Upper lobe of left lung (tissue), 6 donors: ENCODE measurements around the gene TSPAN12. TPM values are rescaled to one million over a fixed set of nuclear protein-coding genes. Genes with fewer than 3 reads are reported as not detected.
A peak's percentile ranks its signal among the peaks of the same experiment; 100 is the strongest.

Experiments
- ATAC-seq, 2 donors: fragments of 200-7000 bp; cut with Tn5 transposase; one replicate each; pipeline ENCODE4 v1.9.1; 2022; ENCODE audit warnings: mild to moderate bottlenecking in 2 of 2, moderate library complexity in 2 of 2; ENCODE audit not compliant: low FRiP score in 2 of 2
- DNase-seq, 2 donors: peaks; one replicate each; pipeline ENCODE4 v3.0.0-alpha.2; 2019 to 2020
- H3K27ac ChIP-seq, 4 donors: fragments of 200-600 bp; sonication (generic); one replicate each; pipeline ENCODE4 v1.5.1; 2016 to 2019
- H3K27me3 ChIP-seq, 4 donors: fragments of 200-600 bp; sonication (generic); one replicate each; pipeline ENCODE4 v1.5.1; 2017 to 2019
- H3K36me3 ChIP-seq, 4 donors: fragments of 200-600 bp; sonication (generic); one replicate each; pipeline ENCODE4 v1.5.1; 2016 to 2019
- H3K4me1 ChIP-seq, 4 donors: fragments of 200-600 bp; sonication (generic); one replicate each; pipeline ENCODE4 v1.5.1; 2018 to 2019
- H3K4me3 ChIP-seq, 4 donors: fragments of 200-600 bp; sonication (generic); one replicate each; pipeline ENCODE4 v1.5.1; 2017 to 2019; ENCODE audit warnings: mild to moderate bottlenecking in 2 of 4, moderate library complexity in 1 of 4
- H3K9me3 ChIP-seq, 4 donors: fragments of 200-600 bp; sonication (generic); one replicate each; pipeline ENCODE4 v1.5.1; 2018 to 2019
- EP300 ChIP-seq, 4 donors: sonication (generic); formaldehyde crosslinking; IDR thresholded peaks; one replicate each; pipeline ENCODE4 v1.5.1; 2017; ENCODE audit warnings: antibody characterized with exemption in 4 of 4, control low read depth in 2 of 4
- POLR2A ChIP-seq, 4 donors: fragments of 450-650 bp; IDR thresholded peaks; one replicate each; pipeline ENCODE4 v1.5.1; 2016 to 2017; ENCODE audit warnings: antibody characterized with exemption in 4 of 4, mild to moderate bottlenecking in 2 of 4
- POLR2AphosphoS5 ChIP-seq, 2 donors: sonication (generic); formaldehyde crosslinking; IDR thresholded peaks; one replicate each; pipeline ENCODE4 v1.5.1; 2017; ENCODE audit warnings: antibody characterized with exemption in 2 of 2
- WGBS, 2 donors: methylation state at CpG; one replicate each; pipeline ENCODE4 v1.1.5; 2017 to 2018; 5-methylcytosine and 5-hydroxymethylcytosine counted together
- total RNA-seq, 6 donors: library from RNA; depleted of rRNA in 4 of 6; stranded (reverse); fragments of >200 nt in 4 of 6; gene quantifications; one replicate each; pipeline versions ENCODE4 v1.1.0 to v1.2.1, GENCODE V29; 2016 to 2021
- TF ChIP-seq, protein P1 (sequence below), 6 experiments: fragments of 450-650 bp in 4 of 6; fragments of 200-600 bp in 2 of 6; sonication (generic) in 2 of 6; IDR thresholded peaks; one replicate each; pipeline ENCODE4 v1.5.1; 2016 to 2019; ENCODE audit warnings: antibody characterized with exemption in 6 of 6
- donor health status: DM: no; HTN: no; CAD: no; lungs with moderate emphysema.
- donor health status: DM: no; HTN: yes; CAD: no; lungs with severe emphysema.

Gene TSPAN12
- total RNA-seq, 6 donors from 2014 or later: 22.0 to 56.3 (median 40.0) TPM

DNA sequence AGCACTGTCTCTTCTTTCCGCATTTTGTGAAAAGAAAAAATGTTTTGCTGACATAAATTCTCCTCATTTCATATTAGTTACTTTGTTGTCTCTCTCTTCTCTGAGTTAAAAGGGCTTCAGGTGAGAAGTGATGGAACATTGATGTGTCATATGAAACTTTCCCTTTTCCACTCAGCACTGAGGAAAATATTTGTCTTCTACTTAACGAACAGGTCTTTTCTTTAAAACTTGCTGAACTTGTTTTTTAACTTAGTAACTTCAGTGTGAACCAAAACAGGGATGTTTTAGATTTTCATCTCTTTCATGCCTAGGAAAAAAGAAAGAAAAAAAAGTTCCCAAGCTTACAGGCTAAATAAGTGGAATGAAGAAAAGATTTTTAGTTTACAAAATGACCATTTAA is 19.0 kb upstream of the TSPAN12 start:
- 54 to 63% methylated on average over 2 of the region's 2 CpGs for WGBS, 2 donors
- Histone ChIP-seq H3K27ac (peak overlapping the region in 1 of 4 donors; percentile 13), H3K27me3 (no peaks in the 10 kb centered on the region), H3K9me3 (no peaks in the 10 kb centered on the region), H3K4me3 (no peak overlapping the region), H3K4me1 (no peaks in the 10 kb centered on the region), H3K36me3 (no peaks in the 10 kb centered on the region)
- TF ChIP-seq, protein P1, sequence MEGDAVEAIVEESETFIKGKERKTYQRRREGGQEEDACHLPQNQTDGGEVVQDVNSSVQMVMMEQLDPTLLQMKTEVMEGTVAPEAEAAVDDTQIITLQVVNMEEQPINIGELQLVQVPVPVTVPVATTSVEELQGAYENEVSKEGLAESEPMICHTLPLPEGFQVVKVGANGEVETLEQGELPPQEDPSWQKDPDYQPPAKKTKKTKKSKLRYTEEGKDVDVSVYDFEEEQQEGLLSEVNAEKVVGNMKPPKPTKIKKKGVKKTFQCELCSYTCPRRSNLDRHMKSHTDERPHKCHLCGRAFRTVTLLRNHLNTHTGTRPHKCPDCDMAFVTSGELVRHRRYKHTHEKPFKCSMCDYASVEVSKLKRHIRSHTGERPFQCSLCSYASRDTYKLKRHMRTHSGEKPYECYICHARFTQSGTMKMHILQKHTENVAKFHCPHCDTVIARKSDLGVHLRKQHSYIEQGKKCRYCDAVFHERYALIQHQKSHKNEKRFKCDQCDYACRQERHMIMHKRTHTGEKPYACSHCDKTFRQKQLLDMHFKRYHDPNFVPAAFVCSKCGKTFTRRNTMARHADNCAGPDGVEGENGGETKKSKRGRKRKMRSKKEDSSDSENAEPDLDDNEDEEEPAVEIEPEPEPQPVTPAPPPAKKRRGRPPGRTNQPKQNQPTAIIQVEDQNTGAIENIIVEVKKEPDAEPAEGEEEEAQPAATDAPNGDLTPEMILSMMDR (IDR thresholded peaks at IDR 0.05): no peak
- TF ChIP-seq POLR2AphosphoS5 (IDR thresholded peaks at IDR 0.05) (no peak), POLR2A (IDR thresholded peaks at IDR 0.05) (no peak), EP300 (IDR thresholded peaks at IDR 0.05) (no peak)
- DNase-seq (no peak), ATAC-seq (no peak)

DNA sequence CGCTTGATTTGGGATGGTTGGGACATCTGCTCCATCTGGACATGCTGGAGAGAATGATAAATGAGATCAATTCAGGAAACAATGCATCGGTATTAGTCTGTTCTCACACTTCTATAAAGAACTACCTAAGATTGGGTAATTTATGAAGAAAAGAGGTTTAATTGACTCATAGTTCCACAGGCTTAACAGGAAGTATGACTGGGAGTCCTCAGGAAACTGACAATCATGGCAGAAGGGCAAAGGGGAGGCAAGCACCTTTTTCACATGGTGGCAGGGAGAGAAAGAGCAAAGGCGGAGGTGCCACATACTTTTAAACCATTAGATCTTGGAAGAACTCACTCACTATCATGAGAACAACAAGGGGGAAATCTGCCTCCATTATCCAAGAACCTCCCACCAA is 16.8 kb upstream of the TSPAN12 start:
- H3K9me3 ChIP-seq: no peaks in the 10 kb centered on the region
- H3K36me3 ChIP-seq: no peaks in the 10 kb centered on the region
- DNase-seq: no peak
- no peak for ATAC-seq
- no peak overlapping the region for H3K27ac ChIP-seq
- no peak for TF ChIP-seq EP300 (IDR thresholded peaks at IDR 0.05)
- no peak for TF ChIP-seq POLR2AphosphoS5 (IDR thresholded peaks at IDR 0.05)
- TF ChIP-seq POLR2A (IDR thresholded peaks at IDR 0.05): no peak
- TF ChIP-seq, protein P1 (IDR thresholded peaks at IDR 0.05): no peak
- 89 to 91% methylated on average over 3 of the region's 3 CpGs for WGBS, 2 donors
- no peaks in the 10 kb centered on the region for H3K27me3 ChIP-seq
- no peak overlapping the region for H3K4me3 ChIP-seq
- H3K4me1 ChIP-seq: no peaks in the 10 kb centered on the region

DNA sequence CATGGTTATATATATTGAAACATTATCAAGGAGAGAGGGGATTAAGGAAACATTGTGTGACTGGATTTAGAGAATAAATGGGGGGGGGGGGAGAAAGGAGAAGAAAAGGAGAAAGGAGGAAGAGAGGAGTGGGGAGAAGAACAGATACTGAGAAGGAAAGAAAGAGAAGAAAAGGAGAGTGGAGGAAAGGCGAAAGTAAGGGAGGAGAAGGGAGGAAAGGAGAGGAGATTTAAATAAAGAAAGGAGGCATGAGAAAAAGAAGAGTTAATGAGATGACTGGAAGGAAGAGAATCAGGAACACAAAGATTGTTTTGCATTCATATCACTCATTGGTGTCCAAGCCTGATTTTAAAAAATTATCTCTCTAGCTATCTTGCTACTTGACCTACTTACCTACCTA is 16.1 kb upstream of the TSPAN12 start:
- TF ChIP-seq, protein P1 (IDR thresholded peaks at IDR 0.05): no peak
- TF ChIP-seq POLR2A (IDR thresholded peaks at IDR 0.05) (no peak), POLR2AphosphoS5 (IDR thresholded peaks at IDR 0.05) (no peak), EP300 (IDR thresholded peaks at IDR 0.05) (no peak)
- no peaks in the 10 kb centered on the region for H3K27me3 ChIP-seq
- H3K36me3 ChIP-seq: no peaks in the 10 kb centered on the region
- H3K4me3 ChIP-seq: no peak overlapping the region
- ATAC-seq (no peak), DNase-seq (no peak)
- H3K4me1 ChIP-seq: no peaks in the 10 kb centered on the region
- H3K9me3 ChIP-seq: no peaks in the 10 kb centered on the region
- no peak overlapping the region for H3K27ac ChIP-seq
- 80 to 82% methylated on average over 1 of the region's 1 CpG for WGBS, 2 donors

DNA sequence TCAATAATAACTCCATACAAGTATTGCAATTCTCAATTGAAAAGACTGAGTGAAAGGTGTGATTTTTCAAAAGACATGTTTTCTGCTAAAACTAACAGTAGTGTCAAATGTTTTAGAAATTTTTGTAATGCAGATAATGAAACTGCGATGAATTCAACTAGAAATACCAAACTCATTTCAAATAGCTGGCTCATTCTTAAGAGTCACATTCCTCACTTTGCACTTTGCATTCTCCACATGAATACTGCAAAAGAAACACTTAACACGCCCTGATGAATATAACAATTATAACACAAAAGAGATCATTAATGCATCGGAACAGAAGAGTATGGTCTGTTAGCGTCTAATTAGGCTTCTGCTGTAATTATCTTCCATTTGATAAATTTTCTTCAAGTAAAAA is 15.5 kb upstream of the TSPAN12 start:
- Histone ChIP-seq H3K36me3 (no peaks in the 10 kb centered on the region), H3K4me3 (no peak overlapping the region), H3K9me3 (no peaks in the 10 kb centered on the region), H3K27me3 (no peaks in the 10 kb centered on the region), H3K4me1 (no peaks in the 10 kb centered on the region), H3K27ac (no peak overlapping the region)
- no peak for DNase-seq
- 58 to 75% methylated on average over 4 of the region's 4 CpGs for WGBS, 2 donors
- no peak for ATAC-seq
- TF ChIP-seq POLR2A (IDR thresholded peaks at IDR 0.05) (no peak), EP300 (IDR thresholded peaks at IDR 0.05) (no peak), POLR2AphosphoS5 (IDR thresholded peaks at IDR 0.05) (no peak)
- TF ChIP-seq, protein P1 (IDR thresholded peaks at IDR 0.05): no peak

DNA sequence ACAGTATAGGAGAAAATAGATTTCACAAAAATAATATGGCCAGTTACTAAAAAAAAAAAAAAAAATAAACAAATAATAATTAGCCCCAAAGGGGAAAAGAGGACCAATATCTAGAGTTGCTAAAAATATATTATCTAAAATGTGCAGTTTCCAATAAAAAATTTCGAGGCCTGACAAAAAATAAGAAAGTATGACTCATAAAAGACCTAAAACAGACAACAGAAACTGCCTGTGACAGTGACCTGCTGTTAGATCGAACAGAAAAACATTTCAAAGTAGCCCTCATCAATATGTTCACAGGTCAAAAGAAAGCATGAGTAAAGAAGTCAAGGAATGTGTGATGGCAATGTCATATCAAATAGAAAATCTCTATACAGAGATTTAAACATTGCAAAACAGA is 11.8 kb upstream of the TSPAN12 start:
- 73 to 82% methylated on average over 2 of the region's 2 CpGs for WGBS, 2 donors
- DNase-seq: no peak
- no peak for TF ChIP-seq EP300 (IDR thresholded peaks at IDR 0.05)
- TF ChIP-seq, protein P1 (IDR thresholded peaks at IDR 0.05): no peak
- TF ChIP-seq POLR2A (IDR thresholded peaks at IDR 0.05): no peak
- no peak for TF ChIP-seq POLR2AphosphoS5 (IDR thresholded peaks at IDR 0.05)

More for the DNA sequence above, 11.8 kb upstream of the TSPAN12 start:
- Histone ChIP-seq H3K27ac (no peak overlapping the region), H3K27me3 (no peaks in the 10 kb centered on the region), H3K36me3 (no peaks in the 10 kb centered on the region), H3K4me3 (no peak overlapping the region), H3K4me1 (peaks cover 0 to 2% (median 0%) of the 10 kb centered on the region in 4 donors), H3K9me3 (no peaks in the 10 kb centered on the region)
- no peak for ATAC-seq
